Activated naive CD4-positive, alpha-beta T cell treated with Interleukin-2 at 50 U/mL for 16 hours (primary cell): ENCODE results near the gene TK2.
"Not testable (repeated sequence)": the region's sequence is repeated elsewhere in the genome, so short reads cannot be mapped to it uniquely, and the experiment has no call there.

Experiments used
- DNase-seq: peaks from one replicate; pipeline ENCODE4 v3.0.0-alpha.2; 2020

TK2 gene

GRCh38 chr16:66569827-66570405 is 20.0 kb upstream of the TK2 start:
- no peak for DNase-seq

DNA sequence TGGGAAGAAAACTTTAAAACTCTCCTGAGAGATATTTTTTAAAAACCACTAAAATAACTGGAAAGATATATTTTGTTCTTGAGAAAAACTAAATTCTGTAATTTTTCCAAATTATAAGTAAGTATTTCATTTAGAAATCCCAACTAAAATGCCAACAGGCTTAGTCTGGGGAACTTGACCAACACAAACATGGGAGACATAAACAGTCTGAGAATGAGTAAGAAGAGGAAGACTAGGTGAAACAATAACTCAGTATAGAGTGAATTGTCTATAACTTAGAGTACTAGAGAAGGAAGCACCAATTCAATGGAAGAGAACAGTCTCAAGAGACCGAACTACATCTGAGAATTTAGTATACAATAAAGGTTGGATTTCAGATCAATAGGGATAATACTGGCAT is 19.2 kb upstream of the TK2 start:
- DNase-seq: no peak

GRCh38 chr16:66568355-66568754 is 18.4 kb upstream of the TK2 start:
- DNase-seq: no peak

DNA sequence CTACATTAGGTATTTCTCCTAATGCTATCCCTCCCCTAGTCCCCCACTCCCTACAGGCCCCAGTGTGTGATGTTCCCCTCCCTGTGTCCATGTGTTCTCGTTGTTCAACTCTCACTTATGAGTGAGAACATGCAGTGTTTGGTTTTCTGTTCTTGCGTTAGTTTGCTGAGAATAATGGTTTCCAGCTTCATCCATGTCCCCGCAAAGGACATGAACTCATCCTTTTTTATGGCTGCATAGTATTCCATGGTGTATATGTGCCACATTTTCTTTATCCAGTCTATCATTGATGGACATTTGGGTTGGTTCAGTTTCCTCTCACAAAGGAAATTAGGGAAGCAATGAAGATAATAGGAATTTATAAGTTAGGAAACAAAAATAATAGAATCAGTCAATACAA is 17.3 kb upstream of the TK2 start:
- DNase-seq: not testable (repeated sequence)

GRCh38 chr16:66566051-66566901 is 16.4 kb upstream of the TK2 start, which contains the start of gene CMTM1:
Gene CMTM1 (plus strand): TSS chr16:66566439. CDS start chr16:66566514, 75 bp downstream.
- DNase-seq: no peak

DNA sequence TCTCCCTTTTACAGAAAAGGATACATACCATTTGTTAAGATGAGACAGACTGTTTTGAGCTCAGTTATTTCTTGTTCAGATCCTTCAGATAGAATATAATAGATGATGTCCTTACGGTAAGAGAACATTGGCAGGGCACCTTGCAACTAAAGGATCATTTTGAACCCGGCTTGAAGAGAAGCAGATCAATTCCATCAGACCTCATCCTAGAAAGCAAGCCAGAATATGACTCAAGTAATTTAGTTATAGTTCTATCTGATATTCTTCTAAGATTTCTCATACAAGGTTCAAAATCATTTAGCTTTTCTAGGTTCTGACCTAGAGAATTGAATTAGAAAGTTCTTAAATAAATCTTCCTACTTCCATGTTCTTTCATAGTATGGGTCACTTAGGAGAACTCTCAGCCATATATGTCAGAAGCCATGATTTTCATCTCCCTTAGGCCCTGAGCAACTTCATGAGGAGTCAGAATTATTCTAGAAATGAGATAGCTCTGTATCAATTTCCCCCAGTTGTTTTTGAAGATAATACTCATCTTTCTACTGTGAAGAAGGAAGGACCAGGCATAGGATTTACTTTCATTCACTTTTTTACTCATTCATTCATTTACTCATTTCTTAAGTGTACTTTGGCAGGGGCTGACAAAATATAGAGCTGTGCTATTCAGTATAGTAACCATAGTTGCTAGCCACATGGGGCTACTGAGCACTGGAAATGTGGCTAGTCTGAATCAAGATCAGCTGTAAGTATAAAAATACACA is 13.8 kb upstream of the TK2 start:
- DNase-seq: no peak

DNA sequence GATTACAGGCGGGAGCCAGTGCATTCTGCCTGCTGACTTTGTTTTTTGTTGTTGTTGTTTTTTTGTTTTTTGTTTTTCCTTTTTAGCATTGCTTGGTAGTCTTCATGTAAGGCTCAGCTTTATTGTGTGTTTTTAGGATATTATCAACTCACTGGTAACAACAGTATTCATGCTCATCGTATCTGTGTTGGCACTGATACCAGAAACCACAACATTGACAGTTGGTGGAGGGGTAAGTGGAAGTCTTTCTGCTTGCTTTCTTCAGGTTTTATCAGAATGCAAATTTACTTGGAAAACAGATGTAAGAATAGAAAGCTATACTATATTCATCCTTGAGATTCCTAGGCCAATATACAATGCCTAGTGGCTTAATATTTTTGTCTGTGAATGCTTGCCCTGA is 13.1 kb upstream of the TK2 start:
- DNase-seq: no peak

DNA sequence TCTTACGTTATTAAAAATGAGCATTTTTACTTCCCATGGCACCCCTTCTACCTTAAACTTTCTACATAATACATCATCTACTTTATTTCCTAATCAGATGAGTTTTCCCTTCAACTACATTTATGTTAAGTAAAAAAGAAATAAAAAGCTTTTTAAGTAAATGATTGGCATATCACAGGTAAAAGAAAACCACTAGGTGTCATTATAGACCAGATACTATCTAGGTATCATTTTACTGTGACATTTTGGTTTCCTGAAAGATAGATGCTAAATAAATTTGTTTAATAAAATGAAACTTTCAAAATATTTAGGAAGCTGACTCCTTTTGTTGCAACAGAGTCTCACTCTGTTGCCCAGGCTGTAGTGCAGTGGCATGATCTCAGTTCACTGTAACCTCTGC is 12.5 kb upstream of the TK2 start:
- DNase-seq: no peak

DNA sequence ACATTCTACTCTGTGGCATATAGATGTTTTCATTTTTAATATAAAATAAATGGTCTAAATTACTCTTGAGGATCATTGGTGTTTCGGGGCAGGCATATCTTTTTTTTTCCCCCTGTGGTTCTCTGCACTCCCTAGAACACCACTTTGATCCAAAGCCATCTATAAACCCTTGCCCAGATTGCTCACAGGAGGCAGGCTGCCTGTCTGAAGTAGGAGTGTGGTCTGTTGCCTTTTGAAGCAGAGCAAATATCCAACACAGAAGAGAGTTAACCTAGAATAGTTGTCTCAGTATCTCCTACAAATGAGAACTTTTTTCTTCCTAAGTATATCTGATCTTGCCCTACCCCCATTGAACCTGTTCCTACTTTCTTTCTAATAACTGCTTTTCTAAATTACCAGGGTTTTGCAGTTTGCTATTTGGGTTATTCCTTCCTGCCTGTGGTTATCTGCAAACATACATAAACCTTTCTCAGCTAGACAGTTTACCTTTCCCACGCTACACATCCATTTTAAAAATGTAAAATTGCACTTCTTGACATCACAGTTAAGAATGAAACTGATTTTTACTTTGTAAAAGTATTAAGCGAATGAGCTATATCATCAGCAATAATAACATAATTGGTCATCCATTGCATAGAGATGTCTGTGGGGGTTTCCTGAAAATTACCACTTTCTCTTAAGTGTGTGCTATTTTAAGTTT is 11.6 kb upstream of the TK2 start:
- no peak for DNase-seq

DNA sequence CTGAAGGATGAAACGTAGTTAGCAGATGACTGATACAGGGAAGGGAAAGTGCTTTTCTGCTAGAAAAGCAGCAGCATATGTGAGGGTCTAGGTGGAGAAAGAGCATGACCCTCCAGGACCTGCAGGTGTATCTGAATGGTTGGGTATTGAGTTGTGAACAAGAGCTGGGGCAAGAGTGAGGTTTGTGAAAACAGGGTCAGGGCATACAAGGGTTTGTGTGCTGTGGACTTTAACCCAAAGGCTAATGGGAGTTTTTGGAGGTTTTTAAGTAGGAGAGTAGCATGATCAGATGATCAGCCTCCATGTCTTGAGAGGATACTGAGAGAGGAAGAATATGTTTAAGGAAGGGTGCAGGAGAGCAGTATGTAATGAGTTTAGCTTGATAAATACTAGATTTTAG is 10.2 kb upstream of the TK2 start:
- no peak for DNase-seq

GRCh38 chr16:66554495-66554894 is 4.6 kb upstream of the TK2 start:
- no peak for DNase-seq

- DNase-seq: no peak
Observed at GRCh38 chr16:66554021-66554420, 4.1 kb upstream of the TK2 start.

DNA sequence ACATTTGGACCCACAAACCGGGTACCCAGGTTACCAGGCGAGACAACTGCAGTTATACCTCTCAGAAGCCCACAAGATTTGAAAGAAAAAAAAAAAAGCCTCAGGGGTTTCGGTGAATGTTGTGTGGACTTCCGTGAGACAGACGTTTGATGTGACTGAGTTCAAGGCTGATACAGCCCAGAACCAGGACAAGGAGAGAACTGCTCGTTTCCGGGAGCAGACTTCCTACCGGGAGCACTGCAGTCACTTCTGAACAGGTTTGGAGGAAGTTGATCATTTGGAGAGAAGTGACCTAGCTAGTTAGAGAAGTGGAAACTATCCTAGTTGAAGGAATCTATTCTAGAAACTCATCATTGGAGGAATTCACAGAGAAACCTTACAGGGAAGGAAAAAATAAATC is 3.3 kb upstream of the TK2 start:
- no peak for DNase-seq

DNA sequence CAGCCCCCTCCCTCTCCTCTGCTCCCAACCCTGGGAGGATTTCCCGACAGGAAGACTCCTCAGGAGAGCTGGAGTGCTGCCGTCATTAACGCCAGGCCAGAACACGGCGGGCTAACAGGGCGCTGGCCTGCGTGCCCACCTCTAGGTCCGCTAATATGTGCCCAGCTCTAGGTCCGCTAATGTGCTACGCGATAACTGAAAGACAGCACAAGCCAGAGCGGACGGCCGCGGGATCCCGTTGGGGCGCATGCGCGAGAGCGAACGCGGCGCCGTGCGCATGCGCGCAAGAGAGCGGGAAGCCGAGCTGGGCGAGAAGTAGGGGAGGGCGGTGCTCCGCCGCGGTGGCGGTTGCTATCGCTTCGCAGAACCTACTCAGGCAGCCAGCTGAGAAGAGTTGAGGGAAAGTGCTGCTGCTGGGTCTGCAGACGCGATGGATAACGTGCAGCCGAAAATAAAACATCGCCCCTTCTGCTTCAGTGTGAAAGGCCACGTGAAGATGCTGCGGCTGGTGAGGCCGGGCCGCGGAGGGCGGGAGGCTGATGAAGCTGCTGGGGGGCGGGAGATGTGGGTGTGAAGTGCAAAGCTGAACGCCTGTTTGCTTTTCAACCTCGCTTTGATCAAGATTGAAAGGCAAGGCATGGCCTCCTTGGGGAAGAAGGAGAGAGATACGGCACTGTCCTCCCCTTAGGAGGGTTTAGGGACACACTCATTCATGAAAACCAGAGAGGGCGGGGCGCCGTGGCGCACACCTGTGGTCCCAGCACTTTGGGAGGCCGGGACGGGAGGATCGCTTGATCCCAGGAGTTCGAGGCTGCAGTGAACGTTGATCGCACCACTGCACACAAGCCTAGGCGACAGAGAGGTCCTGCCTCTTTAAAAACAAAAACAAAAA is 2.6 kb upstream of the TK2 start, which contains the start of gene CKLF:
CKLF (plus strand) TSS at position 291 of the 892 bp plus-strand sequence; CDS start at position 431, 140 bp downstream.
- peak; percentile 92 for DNase-seq

DNA sequence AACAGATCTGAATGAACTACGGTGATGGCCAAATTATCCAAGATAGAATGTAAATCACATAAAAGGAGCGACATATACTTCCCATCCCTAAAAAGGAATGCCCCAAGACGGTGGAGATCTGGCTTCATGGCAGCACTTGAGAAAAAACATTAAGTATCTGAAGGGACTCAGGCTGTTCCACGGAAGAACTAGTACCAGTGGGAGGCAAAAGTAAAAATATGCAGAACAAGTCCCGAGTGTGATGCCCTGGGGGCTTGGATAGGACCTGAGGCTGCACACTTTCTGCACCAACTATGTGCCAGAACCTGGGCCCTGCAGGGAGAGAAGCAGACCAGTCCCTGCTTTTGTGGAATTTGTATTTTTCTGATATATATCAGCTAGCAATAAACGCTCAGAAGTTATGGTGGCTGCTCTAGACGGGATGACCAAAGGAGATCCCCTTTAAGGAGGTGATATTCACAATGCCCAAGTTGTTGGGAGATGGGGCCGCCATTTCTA is 1.9 kb upstream of the TK2 start:
- DNase-seq: no peak

DNA sequence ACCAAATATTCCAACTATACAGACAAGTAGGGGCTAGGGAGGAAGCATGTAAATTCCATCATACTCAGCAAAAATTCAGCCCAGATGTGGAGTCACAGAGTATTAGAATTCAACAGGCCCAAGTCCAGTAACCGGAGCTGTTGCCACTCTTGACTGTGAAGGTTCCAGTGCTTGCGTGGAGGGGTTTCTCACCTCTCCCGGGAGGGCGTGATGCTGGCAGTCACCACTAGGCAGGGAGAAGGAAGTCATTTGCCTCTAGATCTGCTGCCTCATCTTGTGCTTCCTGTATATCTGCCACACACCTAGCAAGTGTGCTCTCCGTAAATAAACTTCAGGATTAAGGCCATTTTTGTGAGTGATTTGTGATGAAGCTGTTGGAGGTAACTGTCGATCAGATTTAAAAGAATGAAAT is 1.4 kb upstream of the TK2 start:
- peak; percentile 59 for DNase-seq

- DNase-seq: no peak
Observed at GRCh38 chr16:66548868-66549267, 1.1 kb downstream of the TK2 start.

GRCh38 chr16:66548068-66548467 is 1.9 kb downstream of the TK2 start:
- no peak for DNase-seq

DNA sequence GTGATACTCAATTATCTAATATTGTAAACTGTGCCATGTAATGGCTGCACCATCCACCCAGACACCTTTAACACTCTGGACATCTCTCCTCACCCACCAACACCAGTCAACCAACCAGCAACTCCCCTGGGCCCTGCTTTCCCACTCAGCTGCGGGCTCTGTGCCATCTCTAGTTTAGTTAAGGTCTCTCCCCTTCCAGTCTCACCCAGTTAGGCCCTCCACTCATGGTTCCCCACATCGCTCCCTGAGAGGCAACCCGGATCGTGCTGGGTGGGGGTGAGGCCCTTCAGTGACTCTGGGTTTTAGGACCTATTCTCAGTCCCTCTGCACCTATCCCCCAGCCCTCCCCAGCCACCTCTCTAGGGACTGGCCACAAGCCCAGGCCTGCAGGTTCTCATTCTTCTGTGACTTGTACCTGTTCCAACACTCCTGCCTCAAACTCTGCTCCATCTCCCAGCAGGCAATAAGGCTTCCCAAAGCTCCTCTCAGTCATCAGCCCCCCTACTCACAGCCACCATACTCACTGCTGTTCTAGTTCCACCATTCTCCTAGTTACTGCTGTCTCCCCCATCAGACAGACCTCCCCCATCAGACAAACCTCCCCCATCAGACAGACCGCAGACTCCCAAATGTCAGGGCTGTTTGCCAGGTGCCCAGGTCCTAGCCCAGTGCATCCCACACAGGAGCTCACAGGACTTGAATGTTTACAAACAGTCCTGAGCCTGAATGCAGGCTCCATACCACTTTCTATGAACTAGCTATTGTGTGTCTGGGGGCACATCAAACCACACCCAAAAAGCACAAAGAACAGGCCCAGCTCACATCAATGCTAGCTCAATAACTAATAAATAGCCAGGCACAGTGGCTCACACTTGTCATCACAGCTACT is 2.6 kb downstream of the TK2 start:
- no peak for DNase-seq

- DNase-seq: no peak
Observed at GRCh38 chr16:66544016-66544757, 5.7 kb downstream of the TK2 start.
